HG03103 (cell line): Measurements from ENCODE around the gene YARS1.

ENCODE experiments used
- ATAC-seq: cut with Tn5 transposase; IDR thresholded peaks from one replicate; pipeline ENCODE4 v1.9.1; 2021; ENCODE audit warnings: low read depth; ENCODE audit not compliant: unreplicated experiment

Gene YARS1

GRCh38 chr1:32782086-32782485 lies 35.1 kb downstream of the YARS1 start:
- no peak for ATAC-seq

- ATAC-seq: no peak
Observed at GRCh38 chr1:32780628-32781234, 36.4 kb downstream of the YARS1 start.

DNA sequence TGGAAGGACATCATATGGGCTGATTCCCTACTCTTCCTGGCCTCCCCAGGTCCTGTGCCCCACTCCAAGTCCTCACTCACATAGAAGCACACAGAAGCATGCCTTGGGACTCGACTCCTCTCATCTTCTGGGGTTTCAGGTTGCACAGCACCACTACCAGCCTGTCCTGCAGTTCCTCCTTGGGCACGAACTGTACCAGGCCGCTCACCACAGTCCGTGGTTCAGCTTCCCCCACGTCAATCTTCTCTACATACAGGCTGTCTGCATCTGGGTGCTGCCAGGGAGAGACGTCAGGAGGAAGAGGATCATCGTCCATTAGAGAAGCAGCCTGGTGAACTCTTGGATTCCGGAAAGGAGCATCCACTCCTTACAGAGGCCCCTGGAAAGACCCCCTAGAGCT lies 37.2 kb downstream of the YARS1 start:
- ATAC-seq: no peak

DNA sequence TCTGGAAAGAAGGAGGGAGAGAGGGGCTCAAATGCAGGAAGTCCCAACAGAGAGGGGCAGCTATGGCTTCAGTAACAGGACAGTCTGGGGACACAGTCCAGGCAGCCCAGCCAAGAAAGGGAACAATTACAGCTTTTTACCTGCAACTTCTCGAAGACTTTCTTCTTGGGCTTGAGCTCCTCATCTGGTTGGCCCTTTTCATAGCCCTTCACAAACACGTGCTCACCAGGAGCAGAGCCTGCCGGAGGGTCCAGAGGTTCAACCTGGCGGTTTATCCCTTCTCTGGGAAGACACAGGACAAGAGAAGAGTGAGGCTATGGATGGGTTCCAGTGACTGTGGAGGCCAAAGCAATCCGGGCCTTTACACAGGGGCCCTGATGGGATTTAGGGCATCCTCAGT lies 37.9 kb downstream of the YARS1 start:
- ATAC-seq: no peak

- ATAC-seq: no peak
Observed at GRCh38 chr1:32775640-32776337, 41.4 kb downstream of the YARS1 start.

DNA sequence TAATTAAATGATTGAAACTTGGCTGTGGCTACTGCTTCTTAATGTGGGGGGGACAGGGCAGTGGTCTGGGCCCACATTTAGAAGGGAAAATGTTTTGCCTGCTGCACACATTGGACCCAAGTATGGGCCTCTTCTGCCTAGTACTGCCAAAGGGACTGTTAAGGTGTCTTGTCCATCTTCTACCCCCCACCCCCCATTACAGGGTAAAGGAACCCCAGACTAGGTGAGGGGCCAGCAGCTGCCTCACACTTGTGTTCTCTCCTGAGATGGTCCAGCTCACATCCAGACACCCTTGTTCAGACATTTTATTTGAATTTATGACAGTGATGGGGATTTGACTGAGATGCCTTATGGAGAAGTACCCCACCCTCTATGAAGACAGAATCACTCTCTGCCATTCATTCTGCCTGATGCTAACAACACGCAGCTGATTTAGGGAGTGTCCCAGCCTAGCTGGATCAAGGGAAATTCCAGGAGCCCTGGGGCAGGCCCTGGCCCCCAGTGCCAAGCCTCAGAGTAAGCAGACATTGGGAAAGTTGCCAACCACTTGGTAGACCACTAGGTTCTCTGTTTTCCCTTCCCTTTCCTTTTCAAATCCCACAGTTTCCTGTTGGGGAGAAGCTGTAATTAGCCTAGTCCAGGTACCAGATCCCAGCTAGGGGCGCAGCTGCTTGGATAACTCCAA lies 42.1 kb downstream of the YARS1 start:
- ATAC-seq: no peak

DNA sequence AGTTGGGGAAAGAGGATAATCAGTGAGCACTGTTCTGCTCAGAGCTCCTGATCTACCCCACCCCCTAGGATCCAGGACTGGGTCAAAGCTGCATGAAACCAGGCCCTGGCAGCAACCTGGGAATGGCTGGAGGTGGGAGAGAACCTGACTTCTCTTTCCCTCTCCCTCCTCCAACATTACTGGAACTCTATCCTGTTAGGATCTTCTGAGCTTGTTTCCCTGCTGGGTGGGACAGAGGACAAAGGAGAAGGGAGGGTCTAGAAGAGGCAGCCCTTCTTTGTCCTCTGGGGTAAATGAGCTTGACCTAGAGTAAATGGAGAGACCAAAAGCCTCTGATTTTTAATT lies 42.7 kb downstream of the YARS1 start:
- no peak for ATAC-seq

DNA sequence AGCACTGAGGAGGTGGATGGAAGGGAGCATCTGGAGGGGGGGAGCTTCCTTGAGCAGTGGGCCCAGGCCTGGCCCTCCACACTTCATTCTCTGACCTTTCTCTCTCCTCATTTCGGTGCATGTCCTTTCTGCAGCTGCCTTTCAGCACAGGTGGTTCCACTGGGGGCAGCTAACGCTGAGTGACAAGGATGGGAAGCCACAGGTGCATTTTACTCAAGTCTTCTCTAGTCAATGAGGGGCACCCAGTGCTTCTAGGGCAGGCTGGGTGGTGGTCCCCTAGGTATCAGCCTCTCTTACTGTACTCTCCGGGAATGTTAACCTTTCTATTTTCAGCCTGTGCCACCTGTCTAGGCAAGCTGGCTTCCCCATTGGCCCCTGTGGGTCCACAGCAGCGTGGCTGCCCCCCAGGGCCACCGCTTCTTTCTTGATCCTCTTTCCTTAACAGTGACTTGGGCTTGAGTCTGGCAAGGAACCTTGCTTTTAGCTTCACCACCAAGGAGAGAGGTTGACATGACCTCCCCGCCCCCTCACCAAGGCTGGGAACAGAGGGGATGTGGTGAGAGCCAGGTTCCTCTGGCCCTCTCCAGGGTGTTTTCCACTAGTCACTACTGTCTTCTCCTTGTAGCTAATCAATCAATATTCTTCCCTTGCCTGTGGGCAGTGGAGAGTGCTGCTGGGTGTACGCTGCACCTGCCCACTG lies 43.2 kb downstream of the YARS1 start:
- no peak for ATAC-seq

- no peak for ATAC-seq
Observed at GRCh38 chr1:32773018-32773763, 44.0 kb downstream of the YARS1 start.

DNA sequence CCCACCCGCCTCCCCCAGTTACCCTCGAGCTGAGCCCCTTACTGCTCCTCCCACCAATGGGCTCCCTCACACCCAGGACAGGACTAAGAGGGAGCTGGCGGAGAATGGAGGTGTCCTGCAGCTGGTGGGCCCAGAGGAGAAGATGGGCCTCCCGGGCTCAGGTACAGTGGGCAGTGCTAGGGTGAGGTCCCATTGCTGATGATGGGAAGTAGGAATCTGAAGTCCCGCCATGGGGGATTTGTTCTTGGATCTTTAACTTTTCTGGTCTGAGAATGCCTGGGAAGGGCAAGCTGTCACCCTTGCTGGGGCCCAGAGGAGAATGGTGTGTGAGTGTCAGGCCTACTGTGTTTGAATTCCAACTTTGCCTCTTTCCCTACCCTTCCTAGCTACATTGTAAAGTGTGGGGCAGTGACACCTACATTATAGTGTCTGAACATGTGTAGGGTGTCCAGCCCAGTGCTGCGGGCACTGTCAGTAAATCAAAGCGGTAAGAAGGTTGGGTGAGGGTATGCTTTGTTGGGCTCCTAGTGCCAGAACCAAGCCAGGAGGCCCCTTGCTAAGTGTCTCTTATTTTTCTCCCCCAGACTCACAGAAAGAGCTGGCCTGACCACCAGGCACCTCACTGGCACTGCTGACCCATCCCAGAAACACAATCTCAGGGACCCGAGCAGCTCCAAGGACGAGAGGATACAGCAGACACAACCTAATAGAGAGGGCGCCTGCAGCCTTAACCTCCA lies 44.7 kb downstream of the YARS1 start:
- no peak for ATAC-seq

DNA sequence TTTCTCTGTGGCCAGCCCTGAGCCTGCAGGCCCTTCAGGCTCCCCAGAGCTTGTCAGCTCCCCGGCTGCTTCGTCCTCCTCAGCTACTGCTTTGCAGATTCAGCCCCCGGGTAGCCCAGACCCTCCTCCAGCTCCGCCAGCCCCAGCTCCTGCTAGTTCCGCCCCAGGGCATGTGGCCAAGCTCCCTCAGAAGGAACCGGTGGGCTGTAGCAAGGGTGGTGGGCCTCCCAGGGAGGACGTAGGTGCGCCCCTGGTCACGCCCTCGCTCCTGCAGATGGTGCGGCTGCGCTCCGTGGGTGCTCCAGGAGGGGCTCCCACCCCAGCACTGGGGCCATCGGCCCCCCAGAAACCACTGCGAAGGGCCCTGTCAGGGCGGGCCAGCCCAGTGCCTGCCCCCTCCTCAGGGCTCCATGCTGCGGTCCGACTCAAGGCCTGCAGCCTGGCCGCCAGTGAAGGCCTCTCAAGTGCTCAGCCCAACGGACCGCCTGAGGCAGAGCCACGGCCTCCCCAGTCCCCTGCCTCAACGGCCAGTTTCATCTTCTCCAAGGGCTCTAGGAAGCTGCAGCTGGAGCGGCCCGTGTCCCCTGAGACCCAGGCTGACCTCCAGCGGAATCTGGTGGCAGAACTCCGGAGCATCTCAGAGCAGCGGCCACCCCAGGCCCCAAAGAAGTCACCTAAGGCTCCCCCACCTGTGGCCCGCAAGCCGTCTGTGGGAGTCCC lies 45.4 kb downstream of the YARS1 start:
- no peak for ATAC-seq

- ATAC-seq: no peak
Observed at GRCh38 chr1:32770741-32771548, 46.2 kb downstream of the YARS1 start.

GRCh38 chr1:32770221-32770731 lies 46.9 kb downstream of the YARS1 start:
- ATAC-seq: no peak

DNA sequence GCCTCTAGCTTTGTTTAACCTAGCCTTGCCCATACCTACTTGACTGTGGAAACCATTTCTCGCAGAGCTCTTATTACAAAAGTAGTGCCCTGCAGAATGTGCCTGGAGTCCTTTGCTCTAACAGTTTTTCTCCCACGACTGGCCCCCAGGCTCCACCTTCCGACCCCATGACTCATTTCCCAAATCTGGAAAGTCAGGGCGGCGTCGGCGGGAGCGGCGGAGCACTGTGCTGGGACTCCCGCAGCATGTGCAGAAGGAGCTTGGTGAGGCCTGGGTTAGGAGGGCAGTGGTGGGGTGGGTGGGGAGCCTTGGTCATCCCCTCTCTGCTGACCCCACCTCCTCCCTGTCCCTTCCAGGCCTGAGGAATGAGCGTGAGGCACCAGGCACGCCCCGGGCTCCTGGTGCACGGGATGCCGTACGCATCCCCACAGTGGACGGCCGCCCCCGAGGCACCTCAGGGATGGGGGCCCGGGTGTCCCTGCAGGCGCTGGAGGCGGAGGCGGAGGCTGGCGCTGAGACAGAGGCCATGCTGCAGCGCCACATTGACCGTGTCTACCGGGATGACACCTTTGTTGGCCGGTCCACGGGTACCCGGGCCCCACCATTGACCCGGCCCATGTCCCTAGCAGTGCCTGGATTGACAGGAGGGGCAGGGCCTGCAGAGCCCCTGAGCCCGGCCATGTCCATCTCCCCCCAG lies 47.5 kb downstream of the YARS1 start:
- ATAC-seq: no peak

- ATAC-seq: no peak
Observed at GRCh38 chr1:32768110-32768850, 48.9 kb downstream of the YARS1 start.

DNA sequence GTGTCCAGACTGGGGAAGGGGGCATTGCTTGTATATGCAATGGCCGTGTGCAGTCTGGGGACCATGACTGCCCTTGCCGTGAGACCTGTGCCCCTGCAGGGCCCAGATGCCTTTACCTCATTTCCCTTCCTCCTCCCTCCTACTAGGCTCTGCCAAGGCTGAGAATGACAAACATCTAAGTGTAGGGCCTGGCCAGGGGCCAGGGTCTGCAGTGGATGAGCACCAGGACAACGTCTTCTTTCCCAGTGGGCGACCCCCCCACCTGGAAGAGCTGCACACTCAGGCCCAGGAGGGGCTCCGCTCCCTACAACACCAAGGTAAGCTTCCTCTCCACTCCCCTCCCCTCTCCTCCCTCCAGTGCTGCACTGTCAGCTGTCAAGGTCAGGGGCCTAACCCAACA lies 49.5 kb downstream of the YARS1 start:
- ATAC-seq: no peak

GRCh38 chr1:32767156-32767555 lies 50.0 kb downstream of the YARS1 start:
- ATAC-seq: no peak
